ENCODE data around the gene SCYGR1.

SCYGR1 gene

DNA sequence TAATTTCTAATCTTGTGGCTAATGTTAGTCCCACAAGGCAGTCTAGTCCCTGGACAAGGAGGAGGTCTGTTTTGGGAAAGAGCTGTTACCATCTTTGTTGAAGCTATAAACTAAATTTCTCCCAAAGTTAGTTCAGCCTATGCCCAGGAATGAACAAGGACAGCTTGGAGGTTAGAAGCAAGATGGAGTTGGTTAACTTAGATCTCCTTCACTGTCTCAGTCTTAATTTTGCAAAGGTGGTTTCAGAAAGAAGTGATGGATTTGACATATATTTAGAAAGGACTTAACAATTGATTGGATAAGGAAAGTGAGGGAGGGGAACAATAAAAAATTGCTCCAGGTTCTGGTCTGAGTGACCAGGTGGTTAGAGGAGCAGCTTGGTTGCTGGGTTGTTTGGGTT, 14.6 kb upstream of the SCYGR1 start:
- H3K4me3 ChIP-seq (ENCODE audit: insufficient read length, low read depth), result no peak overlapping the region
- TF ChIP-seq YY1 (IDR thresholded peaks at IDR 0.05; ENCODE audit: insufficient read depth, insufficient read length) (no peak), SUZ12 (IDR thresholded peaks at IDR 0.05; ENCODE audit: extremely low read depth, insufficient read depth, insufficient read length) (no peak)
- no peaks in the 10 kb centered on the region for H3K9me3 ChIP-seq (ENCODE audit: insufficient read depth, low read length)
- no peak overlapping the region for H3K9ac ChIP-seq (ENCODE audit: insufficient read length, low read depth)
- no peaks in the 10 kb centered on the region for H3K36me3 ChIP-seq (ENCODE audit: insufficient read depth, insufficient read length, low read length)
- DNase-seq (ENCODE audit: low read depth, low spot score), result no peak
- no peaks in the 10 kb centered on the region for H3K4me1 ChIP-seq (ENCODE audit: insufficient read depth, insufficient read length)
- H3K27me3 ChIP-seq (ENCODE audit: insufficient read depth, insufficient read length), result no peaks in the 10 kb centered on the region

DNA sequence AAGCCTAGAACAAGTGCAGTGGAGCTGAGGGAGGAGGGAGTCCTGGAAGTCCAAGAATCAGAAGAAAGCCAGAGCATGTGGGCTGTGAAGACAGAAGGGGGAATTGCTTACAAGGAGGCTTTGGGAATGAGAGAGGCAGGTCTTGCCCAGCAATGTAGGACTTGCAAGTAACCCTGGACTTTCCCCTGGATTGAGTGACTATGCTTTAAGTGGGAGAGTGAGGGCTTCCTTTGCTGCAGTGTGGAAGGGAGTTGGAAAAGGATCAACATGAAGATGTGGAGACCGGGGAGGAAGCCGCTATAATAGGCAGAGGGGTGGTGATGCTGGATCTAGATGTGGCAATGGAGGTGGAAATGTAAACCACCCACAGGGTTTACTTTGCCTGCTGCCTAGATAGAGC, 13.8 kb upstream of the SCYGR1 start:
- no peak overlapping the region for H3K4me3 ChIP-seq (ENCODE audit: insufficient read length, low read depth)
- H3K36me3 ChIP-seq (ENCODE audit: insufficient read depth, insufficient read length, low read length), result no peaks in the 10 kb centered on the region
- DNase-seq (ENCODE audit: low read depth, low spot score), result no peak
- TF ChIP-seq SUZ12 (IDR thresholded peaks at IDR 0.05; ENCODE audit: extremely low read depth, insufficient read depth, insufficient read length) (no peak), YY1 (IDR thresholded peaks at IDR 0.05; ENCODE audit: insufficient read depth, insufficient read length) (no peak), ZNF274 (IDR thresholded peaks at IDR 0.05; ENCODE audit: low read depth, low read length) (no peak)
- H3K9me3 ChIP-seq (ENCODE audit: insufficient read depth, low read length), result no peaks in the 10 kb centered on the region
- H3K4me1 ChIP-seq (ENCODE audit: insufficient read depth, insufficient read length), result no peaks in the 10 kb centered on the region
- no peaks in the 10 kb centered on the region for H3K27me3 ChIP-seq (ENCODE audit: insufficient read depth, insufficient read length)
- H3K9ac ChIP-seq (ENCODE audit: insufficient read length, low read depth), result no peak overlapping the region

DNA sequence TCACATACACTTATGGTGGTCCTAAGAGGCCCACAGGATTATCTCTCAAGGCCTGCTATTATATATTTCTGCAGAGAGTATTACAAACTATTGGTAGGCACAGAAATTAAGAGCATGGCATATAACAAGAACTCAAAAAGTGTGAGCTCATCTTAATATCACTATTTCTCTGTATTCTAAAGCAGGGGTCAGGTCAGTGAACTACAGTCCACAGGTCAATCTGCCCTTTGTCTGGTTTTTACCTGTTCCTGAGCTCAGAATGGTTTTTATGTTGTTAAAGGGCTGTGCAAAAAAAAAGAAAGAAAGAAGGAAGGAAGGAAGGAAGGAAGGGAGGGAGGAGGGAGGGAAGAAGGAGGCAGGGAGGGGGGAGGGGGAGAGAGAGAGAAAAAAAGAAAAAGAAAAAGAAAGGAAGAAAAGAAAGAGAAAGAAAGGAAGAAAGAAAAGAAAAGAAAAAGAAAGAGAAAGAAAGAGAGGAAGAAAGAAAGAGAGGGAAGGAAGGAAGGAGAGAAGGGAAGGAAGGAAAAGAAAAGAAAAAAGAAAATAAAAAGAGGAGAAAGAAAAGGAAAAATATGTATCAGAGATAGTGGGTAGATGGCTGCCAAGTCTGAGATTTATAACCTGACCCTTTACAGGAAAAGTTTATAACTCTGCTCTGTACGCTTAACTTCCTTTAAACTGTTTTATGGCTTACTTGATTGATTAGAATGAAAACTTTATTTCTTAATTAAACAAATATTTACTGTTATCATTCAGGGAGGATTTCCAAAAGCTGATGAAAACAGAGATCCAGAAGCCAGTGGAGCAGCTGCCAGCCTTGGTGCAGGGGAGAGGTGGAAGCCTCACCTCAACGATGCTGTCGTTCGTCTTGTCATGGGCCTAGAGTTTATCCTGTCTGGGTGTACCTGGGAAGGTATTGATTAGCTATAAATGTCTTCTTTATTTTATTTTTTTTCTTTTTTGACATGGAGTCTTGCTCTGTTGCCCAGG, 11.2 kb upstream of the SCYGR1 start:
- no peak overlapping the region for H3K9ac ChIP-seq (ENCODE audit: insufficient read length, low read depth)

DNA sequence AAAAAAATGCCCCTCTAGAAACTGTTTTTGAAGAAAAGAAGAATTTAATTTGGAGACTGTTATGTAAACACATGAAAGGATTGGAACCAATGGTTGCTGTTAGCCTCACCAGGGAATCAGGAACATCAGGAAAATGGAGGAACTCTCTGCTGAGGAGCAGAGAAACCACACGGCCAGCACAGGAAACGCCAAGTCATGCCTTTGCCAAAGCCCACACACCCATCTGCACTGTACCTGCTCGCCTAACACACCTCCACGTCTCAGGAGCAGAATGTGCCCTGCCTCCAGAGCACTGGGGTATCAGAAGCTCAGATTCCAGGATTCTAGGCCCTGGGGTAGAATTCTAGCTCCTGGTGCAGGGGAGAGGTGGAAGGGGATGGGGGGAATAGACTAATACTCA, 9.8 kb upstream of the SCYGR1 start:
- Histone ChIP-seq H3K4me3 (ENCODE audit: insufficient read length, low read depth) (no peak overlapping the region), H3K4me1 (ENCODE audit: insufficient read depth, insufficient read length) (no peaks in the 10 kb centered on the region), H3K27me3 (ENCODE audit: insufficient read depth, insufficient read length) (no peaks in the 10 kb centered on the region), H3K9me3 (ENCODE audit: insufficient read depth, low read length) (no peaks in the 10 kb centered on the region), H3K9ac (ENCODE audit: insufficient read length, low read depth) (no peak overlapping the region), H3K36me3 (ENCODE audit: insufficient read depth, insufficient read length, low read length) (no peaks in the 10 kb centered on the region)
- no peak for DNase-seq (ENCODE audit: low read depth, low spot score)
- TF ChIP-seq YY1 (IDR thresholded peaks at IDR 0.05; ENCODE audit: insufficient read depth, insufficient read length) (no peak), SUZ12 (IDR thresholded peaks at IDR 0.05; ENCODE audit: extremely low read depth, insufficient read depth, insufficient read length) (no peak), ZNF274 (IDR thresholded peaks at IDR 0.05; ENCODE audit: low read depth, low read length) (no peak)

More for the DNA sequence above, 11.2 kb upstream of the SCYGR1 start:
- no peak overlapping the region for H3K4me3 ChIP-seq (ENCODE audit: insufficient read length, low read depth)
- DNase-seq (ENCODE audit: low read depth, low spot score), result no peak
- no peaks in the 10 kb centered on the region for H3K27me3 ChIP-seq (ENCODE audit: insufficient read depth, insufficient read length)
- H3K4me1 ChIP-seq (ENCODE audit: insufficient read depth, insufficient read length), result no peaks in the 10 kb centered on the region
- H3K9me3 ChIP-seq (ENCODE audit: insufficient read depth, low read length), result no peaks in the 10 kb centered on the region
- H3K36me3 ChIP-seq (ENCODE audit: insufficient read depth, insufficient read length, low read length), result no peaks in the 10 kb centered on the region
- no peak for TF ChIP-seq YY1 (IDR thresholded peaks at IDR 0.05; ENCODE audit: insufficient read depth, insufficient read length)
- TF ChIP-seq ZNF274 (IDR thresholded peaks at IDR 0.05; ENCODE audit: low read depth, low read length), result no peak
- TF ChIP-seq SUZ12 (IDR thresholded peaks at IDR 0.05; ENCODE audit: extremely low read depth, insufficient read depth, insufficient read length), result no peak

DNA sequence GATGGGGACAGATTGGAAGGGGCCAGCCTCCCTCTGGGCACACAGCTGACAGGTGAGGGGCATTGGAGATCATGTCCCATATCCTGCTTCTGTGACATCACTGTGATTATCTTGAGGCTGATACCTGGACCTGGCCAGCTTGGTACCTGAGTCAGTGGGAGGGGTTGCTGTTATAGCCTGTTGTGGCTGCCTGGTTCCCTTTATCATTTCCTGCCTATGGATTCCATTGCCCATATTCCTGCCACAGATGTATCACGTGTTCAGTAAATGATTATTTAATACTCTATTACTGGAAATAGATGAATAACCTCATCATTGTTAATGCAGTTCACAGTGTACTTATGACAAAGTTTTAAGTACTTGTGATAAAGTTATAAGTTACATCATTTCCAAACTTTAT, 7.8 kb upstream of the SCYGR1 start:
- H3K9ac ChIP-seq (ENCODE audit: insufficient read length, low read depth), result no peak overlapping the region
- no peak overlapping the region for H3K4me3 ChIP-seq (ENCODE audit: insufficient read length, low read depth)
- no peaks in the 10 kb centered on the region for H3K4me1 ChIP-seq (ENCODE audit: insufficient read depth, insufficient read length)
- DNase-seq (ENCODE audit: low read depth, low spot score), result no peak
- TF ChIP-seq SUZ12 (IDR thresholded peaks at IDR 0.05; ENCODE audit: extremely low read depth, insufficient read depth, insufficient read length), result no peak
- TF ChIP-seq YY1 (IDR thresholded peaks at IDR 0.05; ENCODE audit: insufficient read depth, insufficient read length), result no peak
- no peak for TF ChIP-seq ZNF274 (IDR thresholded peaks at IDR 0.05; ENCODE audit: low read depth, low read length)
- H3K9me3 ChIP-seq (ENCODE audit: insufficient read depth, low read length), result no peaks in the 10 kb centered on the region
- H3K27me3 ChIP-seq (ENCODE audit: insufficient read depth, insufficient read length), result no peaks in the 10 kb centered on the region
- no peaks in the 10 kb centered on the region for H3K36me3 ChIP-seq (ENCODE audit: insufficient read depth, insufficient read length, low read length)

DNA sequence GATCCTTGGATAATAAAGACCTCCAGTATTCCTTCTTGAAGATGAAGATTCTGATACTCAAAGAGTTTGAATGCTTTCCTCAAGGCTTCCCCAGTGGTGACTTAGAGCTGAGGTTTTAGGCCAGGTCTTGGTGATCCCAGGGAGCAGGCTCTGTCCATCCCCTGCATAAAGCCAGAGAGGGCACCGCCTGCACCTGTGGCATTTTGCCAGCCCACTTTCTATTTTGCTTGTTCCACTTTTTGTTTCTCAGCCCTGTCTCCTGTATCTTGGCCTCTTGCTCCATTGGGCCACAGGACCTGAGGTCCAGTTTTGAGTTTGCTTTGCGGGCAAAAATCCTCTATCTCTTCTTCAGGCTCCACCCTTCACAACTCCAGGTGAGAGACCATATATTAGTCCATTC, 6.7 kb upstream of the SCYGR1 start:
- Histone ChIP-seq H3K4me3 (ENCODE audit: insufficient read length, low read depth) (no peak overlapping the region), H3K9ac (ENCODE audit: insufficient read length, low read depth) (no peak overlapping the region), H3K27me3 (ENCODE audit: insufficient read depth, insufficient read length) (no peaks in the 10 kb centered on the region), H3K36me3 (ENCODE audit: insufficient read depth, insufficient read length, low read length) (no peaks in the 10 kb centered on the region), H3K4me1 (ENCODE audit: insufficient read depth, insufficient read length) (no peaks in the 10 kb centered on the region), H3K9me3 (ENCODE audit: insufficient read depth, low read length) (no peaks in the 10 kb centered on the region)
- no peak for TF ChIP-seq SUZ12 (IDR thresholded peaks at IDR 0.05; ENCODE audit: extremely low read depth, insufficient read depth, insufficient read length)
- TF ChIP-seq ZNF274 (IDR thresholded peaks at IDR 0.05; ENCODE audit: low read depth, low read length), result no peak
- TF ChIP-seq YY1 (IDR thresholded peaks at IDR 0.05; ENCODE audit: insufficient read depth, insufficient read length), result no peak
- no peak for DNase-seq (ENCODE audit: low read depth, low spot score)

DNA sequence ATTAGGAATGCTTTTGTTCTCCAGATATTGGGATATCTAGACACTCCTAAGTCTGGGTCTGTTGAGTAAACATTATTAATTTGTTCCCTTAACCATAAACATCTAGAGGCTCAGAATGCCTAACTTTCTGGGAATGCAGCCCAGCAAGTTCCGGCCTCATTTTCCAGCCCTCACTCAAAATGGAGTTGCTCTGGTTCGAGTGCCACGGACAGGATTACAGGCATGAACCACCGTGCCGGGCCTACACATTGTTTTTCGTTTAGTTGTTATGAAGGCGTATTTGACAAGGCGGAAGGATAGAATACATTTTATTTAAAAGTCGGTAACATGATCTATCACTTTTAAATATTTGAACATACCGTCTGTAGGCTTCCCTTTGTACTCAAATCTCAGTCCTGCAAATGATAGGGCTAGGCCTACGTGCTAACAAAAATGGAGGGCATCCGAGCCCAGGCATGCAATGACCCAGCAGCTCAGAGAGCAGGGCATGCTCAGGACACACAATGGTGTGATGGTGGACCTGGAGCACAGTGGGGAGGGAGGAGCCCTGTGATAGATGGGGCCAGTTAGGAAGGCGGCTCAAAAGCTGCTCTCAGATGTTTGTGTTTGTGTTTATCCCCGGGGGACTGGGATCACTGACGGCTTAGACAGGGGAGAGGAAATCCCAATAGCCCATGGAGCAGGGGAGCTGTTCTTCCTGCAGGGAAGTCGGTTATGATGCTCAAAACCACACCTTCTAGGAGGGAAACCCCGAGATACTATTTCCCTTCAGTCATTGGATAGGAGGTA, 2.9 kb upstream of the SCYGR1 start:
- H3K9me3 ChIP-seq (ENCODE audit: insufficient read depth, low read length), result no peaks in the 10 kb centered on the region
- H3K4me1 ChIP-seq (ENCODE audit: insufficient read depth, insufficient read length), result no peaks in the 10 kb centered on the region
- no peaks in the 10 kb centered on the region for H3K27me3 ChIP-seq (ENCODE audit: insufficient read depth, insufficient read length)
- DNase-seq (ENCODE audit: low read depth, low spot score), result no peak
- no peaks in the 10 kb centered on the region for H3K36me3 ChIP-seq (ENCODE audit: insufficient read depth, insufficient read length, low read length)
- TF ChIP-seq YY1 (IDR thresholded peaks at IDR 0.05; ENCODE audit: insufficient read depth, insufficient read length) (no peak), ZNF274 (IDR thresholded peaks at IDR 0.05; ENCODE audit: low read depth, low read length) (no peak), SUZ12 (IDR thresholded peaks at IDR 0.05; ENCODE audit: extremely low read depth, insufficient read depth, insufficient read length) (no peak)
- H3K9ac ChIP-seq (ENCODE audit: insufficient read length, low read depth), result no peak overlapping the region
- H3K4me3 ChIP-seq (ENCODE audit: insufficient read length, low read depth), result no peak overlapping the region
